ENCODE results near the gene ADCY4. TPM values are rescaled to one million over a fixed set of nuclear protein-coding genes. Genes with fewer than 3 reads are reported as not detected.
A peak's percentile ranks its signal among the peaks of the same experiment; 100 is the strongest.

Gene ADCY4
- polyA plus RNA-seq, 3 donors: 0.69 to 11.9 (median 0.70) TPM

DNA sequence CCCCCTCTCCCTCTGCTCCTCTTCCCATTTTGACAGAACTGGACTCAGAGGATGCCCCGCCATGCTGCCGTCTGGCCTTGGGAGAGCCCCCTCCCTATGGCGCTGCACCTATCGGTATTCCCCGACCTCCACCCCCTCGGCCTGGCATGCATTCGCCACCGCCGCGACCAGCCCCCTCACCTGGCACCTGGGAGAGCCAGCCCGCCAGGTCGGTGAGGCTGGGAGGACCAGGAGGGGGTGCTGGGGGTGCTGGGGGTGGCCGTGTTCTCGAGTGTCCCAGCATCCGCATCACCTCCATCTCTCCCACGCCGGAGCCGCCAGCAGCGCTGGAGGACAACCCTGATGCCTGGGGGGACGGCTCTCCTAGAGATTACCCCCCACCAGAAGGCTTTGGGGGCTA, 34.6 kb upstream of the ADCY4 start:
- Histone ChIP-seq H3K9ac (ENCODE audit: insufficient read depth, low read length, poor library complexity, severe bottlenecking) (no peak overlapping the region), H3K27me3 (ENCODE audit: control insufficient read depth in 2 of 2, insufficient read depth in 2 of 2, low read length in 2 of 2) (peaks cover 41 to 58% of the 10 kb centered on the region in 2 donors), H3K9me3 (replicated peaks in 1 of 2; ENCODE audit: control insufficient read depth in 1 of 2, insufficient read depth in 1 of 2, low read length in 2 of 2) (peaks cover 0 to 18% of the 10 kb centered on the region in 2 donors), H3K36me3 (replicated peaks in 1 of 2; ENCODE audit: control insufficient read depth in 1 of 2, insufficient read depth in 2 of 2, low read length in 2 of 2) (no peaks in the 10 kb centered on the region), H3K4me2 (replicated peaks; ENCODE audit: extremely low read depth, low read length, poor library complexity, severe bottlenecking) (no peak overlapping the region), H4K20me1 (ENCODE audit: insufficient read depth, low read length) (no peaks in the 10 kb centered on the region), H3K4me1 (ENCODE audit: control insufficient read depth in 1 of 2, insufficient read depth in 2 of 2, low read length in 2 of 2) (peaks cover 29 to 32% of the 10 kb centered on the region in 2 donors), H2AFZ (ENCODE audit: insufficient read depth, low read depth, low read length, poor library complexity, severe bottlenecking) (no peak overlapping the region), H3K27ac (ENCODE audit: low read depth in 1 of 2, low read length in 2 of 2) (no peak overlapping the region), H3K79me2 (ENCODE audit: insufficient read depth, low read length) (no peaks in the 10 kb centered on the region), H3K4me3 (replicated peaks in 1 of 3; ENCODE audit: low read depth in 2 of 3, low read length in 3 of 3) (no peak overlapping the region)
- no peak for DNase-seq
- TF ChIP-seq, protein P1, sequence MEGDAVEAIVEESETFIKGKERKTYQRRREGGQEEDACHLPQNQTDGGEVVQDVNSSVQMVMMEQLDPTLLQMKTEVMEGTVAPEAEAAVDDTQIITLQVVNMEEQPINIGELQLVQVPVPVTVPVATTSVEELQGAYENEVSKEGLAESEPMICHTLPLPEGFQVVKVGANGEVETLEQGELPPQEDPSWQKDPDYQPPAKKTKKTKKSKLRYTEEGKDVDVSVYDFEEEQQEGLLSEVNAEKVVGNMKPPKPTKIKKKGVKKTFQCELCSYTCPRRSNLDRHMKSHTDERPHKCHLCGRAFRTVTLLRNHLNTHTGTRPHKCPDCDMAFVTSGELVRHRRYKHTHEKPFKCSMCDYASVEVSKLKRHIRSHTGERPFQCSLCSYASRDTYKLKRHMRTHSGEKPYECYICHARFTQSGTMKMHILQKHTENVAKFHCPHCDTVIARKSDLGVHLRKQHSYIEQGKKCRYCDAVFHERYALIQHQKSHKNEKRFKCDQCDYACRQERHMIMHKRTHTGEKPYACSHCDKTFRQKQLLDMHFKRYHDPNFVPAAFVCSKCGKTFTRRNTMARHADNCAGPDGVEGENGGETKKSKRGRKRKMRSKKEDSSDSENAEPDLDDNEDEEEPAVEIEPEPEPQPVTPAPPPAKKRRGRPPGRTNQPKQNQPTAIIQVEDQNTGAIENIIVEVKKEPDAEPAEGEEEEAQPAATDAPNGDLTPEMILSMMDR (IDR thresholded peaks at IDR 0.05): no peak
- peaks cover 52 to 60% (median 54%) of the 10 kb centered on the region in 3 donors for H3K27me3 Mint-ChIP-seq (ENCODE audit: low read depth in 3 of 3)
- H3K27ac Mint-ChIP-seq: no peak overlapping the region
- peak overlapping the region in 1 of 2 donors; percentile 61 for H3K4me3 Mint-ChIP-seq
- H3K4me1 Mint-ChIP-seq: peaks cover 26% of the 10 kb centered on the region
- peaks cover 3 to 21% of the 10 kb centered on the region in 2 donors for H3K36me3 Mint-ChIP-seq
- peaks cover 0 to 22% (median 10%) of the 10 kb centered on the region in 7 donors for H3K9me3 Mint-ChIP-seq
- 97% methylated on average over 5 of the region's 20 CpGs for WGBS (ENCODE audit: insufficient coverage)
- intact Hi-C loops (cut with micrococcal nuclease): no loop called here

DNA sequence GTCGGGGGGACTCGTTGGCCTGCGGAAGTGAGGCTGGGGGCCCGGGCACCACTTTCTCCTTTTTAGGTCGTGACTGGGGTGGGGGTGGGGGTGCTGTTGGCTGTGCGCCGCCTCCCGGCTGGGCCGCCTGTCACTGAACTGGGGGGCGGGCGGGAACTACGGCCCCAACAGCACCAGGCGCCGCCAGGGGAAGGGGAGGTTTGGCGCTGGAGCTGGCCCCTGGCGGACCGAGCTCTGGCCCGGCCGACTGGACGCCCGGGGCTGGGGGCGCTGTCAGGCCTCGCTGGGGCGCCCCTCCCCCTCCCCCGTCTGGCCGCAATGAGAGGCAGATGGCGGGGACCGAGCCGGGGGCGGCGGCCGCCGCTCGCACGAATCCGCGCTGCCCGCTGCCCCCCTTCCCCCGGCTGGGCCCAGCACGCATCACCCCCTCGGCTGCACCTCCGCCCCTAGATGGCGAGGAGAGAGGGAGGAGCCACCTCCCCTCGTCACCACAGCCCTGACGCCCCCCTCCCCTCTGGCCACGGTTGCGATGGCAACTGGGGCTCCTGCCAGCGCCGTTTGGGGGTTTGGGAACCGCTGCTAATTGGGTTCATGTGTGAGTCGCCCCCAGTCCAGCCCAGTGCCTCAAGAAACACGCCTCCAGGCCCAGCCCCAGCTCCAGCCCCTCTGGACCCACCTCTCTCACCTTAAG, 33.8 kb upstream of the ADCY4 start:
- intact Hi-C loops (cut with micrococcal nuclease): no loop called here
- Histone ChIP-seq H3K27me3 (ENCODE audit: control insufficient read depth in 2 of 2, insufficient read depth in 2 of 2, low read length in 2 of 2) (peaks cover 41 to 58% of the 10 kb centered on the region in 2 donors), H3K79me2 (ENCODE audit: insufficient read depth, low read length) (no peaks in the 10 kb centered on the region), H3K36me3 (replicated peaks in 1 of 2; ENCODE audit: control insufficient read depth in 1 of 2, insufficient read depth in 2 of 2, low read length in 2 of 2) (no peaks in the 10 kb centered on the region), H3K9me3 (replicated peaks in 1 of 2; ENCODE audit: control insufficient read depth in 1 of 2, insufficient read depth in 1 of 2, low read length in 2 of 2) (peaks cover 0 to 18% of the 10 kb centered on the region in 2 donors), H3K27ac (ENCODE audit: low read depth in 1 of 2, low read length in 2 of 2) (no peak overlapping the region), H3K4me3 (replicated peaks in 1 of 3; ENCODE audit: low read depth in 2 of 3, low read length in 3 of 3) (no peak overlapping the region), H3K9ac (ENCODE audit: insufficient read depth, low read length, poor library complexity, severe bottlenecking) (peak overlapping the region; percentile 8), H3K4me2 (replicated peaks; ENCODE audit: extremely low read depth, low read length, poor library complexity, severe bottlenecking) (peak overlapping the region; percentile 4), H2AFZ (ENCODE audit: insufficient read depth, low read depth, low read length, poor library complexity, severe bottlenecking) (no peak overlapping the region), H3K4me1 (ENCODE audit: control insufficient read depth in 1 of 2, insufficient read depth in 2 of 2, low read length in 2 of 2) (peaks cover 29 to 32% of the 10 kb centered on the region in 2 donors), H4K20me1 (ENCODE audit: insufficient read depth, low read length) (no peaks in the 10 kb centered on the region)
- Mint-ChIP-seq H3K4me1 (peaks cover 26% of the 10 kb centered on the region), H3K27ac (no peak overlapping the region), H3K4me3 (peak overlapping the region; percentile 48 to 73), H3K9me3 (peaks cover 0 to 22% (median 10%) of the 10 kb centered on the region in 7 donors), H3K36me3 (peaks cover 3 to 21% of the 10 kb centered on the region in 2 donors), H3K27me3 (ENCODE audit: low read depth in 3 of 3) (peaks cover 50 to 60% (median 54%) of the 10 kb centered on the region in 3 donors)
- peak in 1 of 3 donors; percentile 25 for DNase-seq
- 4% methylated on average over 31 of the region's 52 CpGs for WGBS (ENCODE audit: insufficient coverage)
- TF ChIP-seq, protein P1 (IDR thresholded peaks at IDR 0.05): no peak

Data from CD14-positive monocyte (primary cell).